Measurements from ENCODE around the gene RNASE11. TPM values are rescaled to one million over a fixed set of nuclear protein-coding genes. Genes with fewer than 3 reads are reported as not detected.

RNASE11 gene
- polyA plus RNA-seq, 1 experiment: not detected

DNA sequence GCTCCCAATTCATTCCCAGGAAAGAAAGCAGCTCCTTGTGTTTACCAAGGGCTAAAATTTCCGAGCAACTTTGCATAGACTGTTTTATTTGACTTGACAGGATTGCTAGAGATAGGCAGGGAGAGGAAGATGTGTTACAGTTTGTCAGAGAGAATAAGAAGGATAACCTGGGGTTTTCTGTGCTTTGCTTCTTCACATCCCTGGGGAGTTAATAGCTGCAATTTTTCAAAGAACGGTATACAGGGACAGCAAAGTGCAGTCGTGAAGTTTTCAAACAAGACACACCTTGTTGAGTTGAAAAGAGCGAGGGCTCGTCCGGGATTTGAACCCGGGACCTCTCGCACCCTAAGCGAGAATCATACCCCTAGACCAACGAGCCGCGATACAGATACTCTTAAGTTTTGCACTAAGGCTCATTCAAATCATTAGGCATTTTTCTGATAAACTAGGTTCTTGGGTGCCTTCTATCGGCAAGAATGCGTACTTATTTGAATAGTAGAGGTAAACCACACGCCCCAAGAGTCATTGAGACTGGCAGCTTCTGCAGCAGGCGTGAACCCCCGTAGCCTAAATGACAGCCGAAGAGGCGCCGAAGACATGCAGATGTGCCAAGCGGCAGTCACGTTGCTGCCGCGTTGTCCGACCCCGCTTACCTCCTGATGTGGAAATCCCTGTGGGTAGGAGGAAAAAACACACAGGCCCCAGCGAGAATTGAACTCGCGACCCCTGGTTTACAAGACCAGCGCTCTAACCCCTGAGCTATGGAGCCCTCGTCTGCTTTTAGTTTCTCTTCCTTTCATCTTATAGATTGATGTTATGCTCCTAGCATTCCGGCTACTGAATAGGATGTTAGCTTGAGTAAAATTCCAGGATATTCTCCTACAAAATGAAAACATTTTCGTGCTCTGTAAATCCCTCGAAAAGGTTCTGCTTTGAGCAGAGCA, 25.6 kb upstream of the RNASE11 start:
- TF ChIP-seq, protein P1, sequence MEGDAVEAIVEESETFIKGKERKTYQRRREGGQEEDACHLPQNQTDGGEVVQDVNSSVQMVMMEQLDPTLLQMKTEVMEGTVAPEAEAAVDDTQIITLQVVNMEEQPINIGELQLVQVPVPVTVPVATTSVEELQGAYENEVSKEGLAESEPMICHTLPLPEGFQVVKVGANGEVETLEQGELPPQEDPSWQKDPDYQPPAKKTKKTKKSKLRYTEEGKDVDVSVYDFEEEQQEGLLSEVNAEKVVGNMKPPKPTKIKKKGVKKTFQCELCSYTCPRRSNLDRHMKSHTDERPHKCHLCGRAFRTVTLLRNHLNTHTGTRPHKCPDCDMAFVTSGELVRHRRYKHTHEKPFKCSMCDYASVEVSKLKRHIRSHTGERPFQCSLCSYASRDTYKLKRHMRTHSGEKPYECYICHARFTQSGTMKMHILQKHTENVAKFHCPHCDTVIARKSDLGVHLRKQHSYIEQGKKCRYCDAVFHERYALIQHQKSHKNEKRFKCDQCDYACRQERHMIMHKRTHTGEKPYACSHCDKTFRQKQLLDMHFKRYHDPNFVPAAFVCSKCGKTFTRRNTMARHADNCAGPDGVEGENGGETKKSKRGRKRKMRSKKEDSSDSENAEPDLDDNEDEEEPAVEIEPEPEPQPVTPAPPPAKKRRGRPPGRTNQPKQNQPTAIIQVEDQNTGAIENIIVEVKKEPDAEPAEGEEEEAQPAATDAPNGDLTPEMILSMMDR (IDR thresholded peaks at IDR 0.05; ENCODE audit: insufficient read depth, low read depth, low read length): peak; percentile 70
- Histone ChIP-seq H3K4me3 (ENCODE audit: low read depth, low read length) (peak overlapping the region; percentile 47), H3K36me3 (ENCODE audit: control insufficient read depth, insufficient read depth, low read length) (no peaks in the 10 kb centered on the region), H3K27me3 (ENCODE audit: control insufficient read depth, insufficient read depth, low read length) (no peaks in the 10 kb centered on the region; the same call in 1 of the 2 replicates)
- ChIA-PET CTCF (interaction anchor here (0.8 to 2.9 kb wide), 16 partner anchors 9 to 282 kb away, joined by 3 to 15 read pairs (median 6); partner anchors contain the start of genes PARP2 and RNASE4), POLR2A (interaction anchor here (1.0 kb wide), 1 partner anchor 69 kb away, joined by 3 read pairs; no protein-coding TSS in a partner anchor)
- peak; percentile 86 for DNase-seq (ENCODE audit: low read depth)

DNA sequence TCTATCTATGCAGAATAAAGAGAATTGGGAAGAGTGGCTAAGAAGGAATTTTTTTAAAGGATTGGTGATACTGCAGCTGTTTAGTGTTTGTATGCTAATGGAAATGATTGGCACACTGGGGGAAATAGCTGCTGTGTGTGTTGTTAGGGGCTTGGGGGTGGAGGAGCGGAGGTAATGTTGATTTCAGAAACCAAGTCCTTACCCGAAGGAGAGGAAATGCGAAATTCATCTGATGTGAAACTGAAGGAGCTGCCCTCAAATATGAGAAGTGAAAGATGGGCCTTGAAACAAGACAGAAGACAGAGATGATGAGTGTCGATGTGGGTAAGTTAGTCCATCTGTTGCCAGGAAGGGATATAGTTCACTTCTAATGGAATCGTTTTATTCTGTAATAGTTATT, 24.6 kb upstream of the RNASE11 start:
- TF ChIP-seq, protein P1 (IDR thresholded peaks at IDR 0.05; ENCODE audit: insufficient read depth, low read depth, low read length): no peak
- Histone ChIP-seq H3K36me3 (ENCODE audit: control insufficient read depth, insufficient read depth, low read length) (no peaks in the 10 kb centered on the region), H3K27me3 (ENCODE audit: control insufficient read depth, insufficient read depth, low read length) (no peaks in the 10 kb centered on the region), H3K4me3 (ENCODE audit: low read depth, low read length) (no peak overlapping the region)
- ChIA-PET CTCF (interaction anchor here (1.7 to 2.9 kb wide), 4 partner anchors 12 to 79 kb away, joined by 6 to 15 read pairs (median 11); partner anchors contain the start of gene RNASE4), POLR2A (no interaction called here)
- no peak for DNase-seq (ENCODE audit: low read depth)

DNA sequence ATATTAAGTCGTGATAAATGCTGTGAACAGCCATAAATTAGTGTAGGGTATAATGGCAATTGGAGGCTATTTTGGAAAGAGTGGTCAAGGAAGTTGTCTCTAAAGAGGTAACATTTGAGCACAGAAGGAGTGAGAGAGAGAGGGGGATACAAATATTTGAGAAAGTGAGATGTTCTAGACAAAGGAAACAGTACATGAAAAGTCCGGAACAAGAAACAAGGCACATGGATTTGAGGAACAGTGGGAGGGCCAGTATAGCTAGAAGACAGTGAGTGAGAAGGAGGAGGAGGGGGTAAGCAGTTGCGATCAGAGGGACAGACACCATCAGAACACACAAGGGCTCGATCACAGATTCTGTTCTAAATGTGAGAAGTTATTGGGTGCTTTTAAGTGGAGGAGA, 23.5 kb upstream of the RNASE11 start:
- CTCF ChIA-PET: interaction anchor here (3.3 kb wide), 1 partner anchor 198 kb away, joined by 11 read pairs; the partner anchor contains the start of gene TEP1
- H3K27me3 ChIP-seq (ENCODE audit: control insufficient read depth, insufficient read depth, low read length): no peaks in the 10 kb centered on the region
- TF ChIP-seq, protein P1 (IDR thresholded peaks at IDR 0.05; ENCODE audit: insufficient read depth, low read depth, low read length): no peak
- no peaks in the 10 kb centered on the region for H3K36me3 ChIP-seq (ENCODE audit: control insufficient read depth, insufficient read depth, low read length)
- POLR2A ChIA-PET: no interaction called here
- no peak overlapping the region for H3K4me3 ChIP-seq (ENCODE audit: low read depth, low read length)
- no peak for DNase-seq (ENCODE audit: low read depth)

DNA sequence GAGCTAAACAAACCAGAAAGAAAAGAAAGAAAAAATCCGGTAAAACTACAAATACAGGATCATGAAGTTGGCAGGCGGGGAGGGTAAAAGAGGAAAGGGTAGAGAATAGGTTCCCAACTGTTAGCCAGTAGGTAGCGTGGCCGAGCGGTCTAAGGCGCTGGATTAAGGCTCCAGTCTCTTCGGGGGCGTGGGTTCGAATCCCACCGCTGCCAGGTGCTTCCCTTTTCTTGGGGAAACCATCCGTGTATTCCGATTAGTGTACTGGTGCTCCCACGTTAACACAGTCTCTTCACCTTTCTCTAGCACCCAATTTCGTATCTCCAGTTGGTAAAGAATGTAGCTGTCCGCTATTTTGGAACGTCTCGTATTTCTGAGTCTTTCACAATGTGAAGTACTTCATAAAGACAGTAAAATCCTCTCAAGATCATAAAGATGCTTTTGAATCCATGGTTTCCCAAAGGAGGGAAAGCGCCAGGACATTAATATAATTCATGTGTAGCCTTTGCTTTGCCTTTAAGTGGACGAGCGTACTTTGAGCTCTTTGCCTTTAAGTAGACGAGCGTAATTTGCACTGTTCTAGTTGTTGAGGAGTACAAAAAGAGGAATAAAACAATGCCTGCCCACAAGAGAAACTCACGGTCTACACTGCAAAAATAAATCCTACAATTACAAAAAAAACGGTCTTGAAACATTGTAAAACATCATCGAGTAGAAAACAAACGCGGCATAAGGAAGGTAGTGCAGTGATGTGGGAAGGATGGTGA, 22.4 kb upstream of the RNASE11 start:
- H3K27me3 ChIP-seq (ENCODE audit: control insufficient read depth, insufficient read depth, low read length): no peaks in the 10 kb centered on the region
- no peaks in the 10 kb centered on the region for H3K36me3 ChIP-seq (ENCODE audit: control insufficient read depth, insufficient read depth, low read length)
- POLR2A ChIA-PET: no interaction called here
- no peak for DNase-seq (ENCODE audit: low read depth)
- H3K4me3 ChIP-seq (ENCODE audit: low read depth, low read length): peak overlapping the region; percentile 78
- TF ChIP-seq, protein P1 (IDR thresholded peaks at IDR 0.05; ENCODE audit: insufficient read depth, low read depth, low read length): no peak
- CTCF ChIA-PET: interaction anchor here (0.9 to 3.9 kb wide), 10 partner anchors 11 to 283 kb away, joined by 3 to 43 read pairs (median 8); partner anchors contain the start of genes CCNB1IP1, RNASE4 and TEP1

Data from BJ (cell line).